HEK293T (cell line): Measurements from ENCODE around the gene ARHGAP21.
A peak's percentile ranks its signal among the peaks of the same experiment; 100 is the strongest.

Source experiments
- CTCF ChIA-PET: fragments of 350-600 bp; formaldehyde crosslinking; extraction: SDS; loops from one replicate; lab custom pipeline; 2021; ENCODE audit warnings: antibody characterized with exemption, inconsistent platforms; lab: Yijun Ruan, JAX
- POLR2A ChIA-PET: fragments of 350-600 bp; formaldehyde crosslinking; extraction: SDS; loops from one replicate; lab custom pipeline; 2020; ENCODE audit warnings: antibody characterized with exemption, inconsistent platforms; lab: Yijun Ruan, JAX
- DNase-seq: peaks from one replicate; pipeline ENCODE4 v3.0.0; 2012; ENCODE audit warnings: mixed read lengths; ENCODE audit errors: extremely low spot score
- ARNT ChIP-seq: fragments of 450-650 bp; IDR thresholded peaks from 2 replicates; pipeline ENCODE4 v1.6.1; 2017; ENCODE audit warnings: mild to moderate bottlenecking
- BHLHE40 ChIP-seq: fragments of 450-650 bp; IDR thresholded peaks from 2 replicates; pipeline ENCODE4 v1.6.1; 2016; ENCODE audit warnings: mild to moderate bottlenecking, moderate library complexity, borderline replicate concordance
- CTBP1 ChIP-seq: fragments of 450-650 bp; IDR thresholded peaks from 2 replicates; pipeline ENCODE4 v1.6.1; 2016; ENCODE audit warnings: borderline replicate concordance
- ELF4 ChIP-seq: fragments of 450-650 bp; IDR thresholded peaks from 2 replicates; pipeline ENCODE4 v1.6.1; 2017; ENCODE audit warnings: antibody characterized with exemption
- FOXA1 ChIP-seq: fragments of 450-650 bp; IDR thresholded peaks from 2 replicates; pipeline ENCODE4 v1.6.1; 2016; ENCODE audit warnings: mild to moderate bottlenecking
- FOXK2 ChIP-seq: fragments of 450-650 bp; IDR thresholded peaks from 2 replicates; pipeline ENCODE4 v1.6.1; 2016; ENCODE audit warnings: mild to moderate bottlenecking
- FOXM1 ChIP-seq: fragments of 450-650 bp; IDR thresholded peaks from 2 replicates; pipeline ENCODE4 v1.6.1; 2017; ENCODE audit warnings: mild to moderate bottlenecking, borderline replicate concordance
- HDGF ChIP-seq: fragments of 450-650 bp; IDR thresholded peaks from 2 replicates; pipeline ENCODE4 v1.6.1; 2017; ENCODE audit warnings: antibody characterized with exemption, borderline replicate concordance
- L3MBTL2 ChIP-seq: fragments of 450-650 bp; conservative IDR thresholded peaks from 2 replicates; pipeline ENCODE4 v1.6.1; 2016; ENCODE audit warnings: mild to moderate bottlenecking
- LEF1 ChIP-seq: fragments of 450-650 bp; IDR thresholded peaks from 2 replicates; pipeline ENCODE4 v1.6.1; 2017; ENCODE audit warnings: mild to moderate bottlenecking, borderline replicate concordance
- NFRKB ChIP-seq: fragments of 450-650 bp; IDR thresholded peaks from 2 replicates; pipeline ENCODE4 v1.6.1; 2016; ENCODE audit warnings: mild to moderate bottlenecking, moderate library complexity
- PKNOX1 ChIP-seq: fragments of 450-650 bp; IDR thresholded peaks from 2 replicates; pipeline ENCODE4 v1.6.1; 2016
- SP1 ChIP-seq: fragments of 450-650 bp; IDR thresholded peaks from 2 replicates; pipeline ENCODE4 v1.6.1; 2017
- SUZ12 ChIP-seq: fragments of 450-650 bp; IDR thresholded peaks from 2 replicates; pipeline ENCODE4 v1.6.1; 2016; ENCODE audit warnings: mild to moderate bottlenecking
- TARDBP ChIP-seq: fragments of 450-650 bp; IDR thresholded peaks from 2 replicates; pipeline ENCODE4 v1.6.1; 2016
- ZNF384 ChIP-seq: fragments of 450-650 bp; IDR thresholded peaks from 2 replicates; pipeline ENCODE4 v1.6.1; 2016

The ARHGAP21 gene

GRCh38 chr10:24618401-24618800, 105.3 kb downstream of the ARHGAP21 start:
- POLR2A ChIA-PET = no interaction called here
- no peak for TF ChIP-seq CTBP1
- TF ChIP-seq PKNOX1 = no peak
- no peak for TF ChIP-seq SP1
- TF ChIP-seq FOXA1 = no peak
- TF ChIP-seq SUZ12 = no peak
- no peak for DNase-seq
- CTCF ChIA-PET = interaction anchor here (0.5 to 1.8 kb wide), 12 partner anchors 10 to 463 kb away, joined by 3 to 9 read pairs (median 5); no protein-coding TSS in a partner anchor

- no peak for TF ChIP-seq BHLHE40
- no peak for TF ChIP-seq L3MBTL2
- TF ChIP-seq TARDBP = no peak
- TF ChIP-seq CTBP1 = no peak
- no peak for TF ChIP-seq SUZ12
- ChIA-PET CTCF (interaction anchor here (0.5 to 1.8 kb wide), 19 partner anchors 10 to 463 kb away, joined by 3 to 9 read pairs (median 5); no protein-coding TSS in a partner anchor), POLR2A (no interaction called here)
- DNase-seq = peak; percentile 66
These were observed 105.8 kb downstream of the ARHGAP21 start for GRCh38 chr10:24617771-24618396.

- DNase-seq = no peak
- TF ChIP-seq TARDBP = no peak
- no peak for TF ChIP-seq ELF4
- no peak for TF ChIP-seq PKNOX1
- no peak for TF ChIP-seq SP1
- TF ChIP-seq BHLHE40 = no peak
- no peak for TF ChIP-seq ARNT
- TF ChIP-seq FOXA1 = no peak
- no peak for TF ChIP-seq NFRKB
- TF ChIP-seq ZNF384 = no peak
- no peak for TF ChIP-seq CTBP1
- POLR2A ChIA-PET = no interaction called here
These were observed 107.2 kb downstream of the ARHGAP21 start for GRCh38 chr10:24616536-24616935.

GRCh38 chr10:24606021-24606420, 117.7 kb downstream of the ARHGAP21 start:
- TF ChIP-seq LEF1 = no peak
- TF ChIP-seq PKNOX1 = no peak
- TF ChIP-seq ZNF384 = no peak
- TF ChIP-seq CTBP1 = no peak
- no peak for TF ChIP-seq NFRKB
- no peak for TF ChIP-seq FOXM1
- TF ChIP-seq FOXA1 = no peak
- TF ChIP-seq FOXK2 = no peak
- no peak for TF ChIP-seq HDGF
- TF ChIP-seq SUZ12 = no peak
- no peak for TF ChIP-seq L3MBTL2
- TF ChIP-seq ARNT = no peak
- no peak for TF ChIP-seq BHLHE40
- no peak for TF ChIP-seq SP1
- TF ChIP-seq ELF4 = no peak
- CTCF ChIA-PET = interaction anchor here (2.1 kb wide), 1 partner anchor 12 kb away, joined by 9 read pairs; no protein-coding TSS in a partner anchor
- no peak for DNase-seq
- POLR2A ChIA-PET = no interaction called here

More at GRCh38 chr10:24616536-24616935, 107.2 kb downstream of the ARHGAP21 start:
- CTCF ChIA-PET = interaction anchor here (1.8 kb wide), 1 partner anchor 18 kb away, joined by 4 read pairs; no protein-coding TSS in a partner anchor

- DNase-seq = no peak
- POLR2A ChIA-PET = no interaction called here
- CTCF ChIA-PET = interaction anchor here (2.1 kb wide), 1 partner anchor 13 kb away, joined by 9 read pairs; no protein-coding TSS in a partner anchor
- TF ChIP-seq ELF4 (no peak), ZNF384 (no peak), FOXM1 (no peak), SUZ12 (no peak), FOXK2 (no peak), BHLHE40 (no peak), TARDBP (no peak), L3MBTL2 (no peak), FOXA1 (no peak), LEF1 (no peak), NFRKB (no peak), HDGF (no peak), SP1 (no peak), PKNOX1 (no peak), CTBP1 (no peak), ARNT (no peak)
These were observed 118.5 kb downstream of the ARHGAP21 start for GRCh38 chr10:24605141-24605540.

GRCh38 chr10:24603333-24603732, 120.4 kb downstream of the ARHGAP21 start:
- DNase-seq = no peak
- no peak for TF ChIP-seq NFRKB
- TF ChIP-seq BHLHE40 = no peak
- no peak for TF ChIP-seq HDGF
- no peak for TF ChIP-seq SP1
- no peak for TF ChIP-seq LEF1
- no peak for TF ChIP-seq FOXM1
- no peak for TF ChIP-seq FOXK2
- no peak for TF ChIP-seq PKNOX1
- TF ChIP-seq ELF4 = no peak
- TF ChIP-seq ARNT = no peak
- ChIA-PET POLR2A (no interaction called here), CTCF (no interaction called here)
